Measurements from ENCODE around the gene EI24. TPM values are rescaled to one million over a fixed set of nuclear protein-coding genes. Genes with fewer than 3 reads are reported as not detected.

The EI24 gene
- total RNA-seq, 1 donor from 2014 or later: 114 TPM

DNA sequence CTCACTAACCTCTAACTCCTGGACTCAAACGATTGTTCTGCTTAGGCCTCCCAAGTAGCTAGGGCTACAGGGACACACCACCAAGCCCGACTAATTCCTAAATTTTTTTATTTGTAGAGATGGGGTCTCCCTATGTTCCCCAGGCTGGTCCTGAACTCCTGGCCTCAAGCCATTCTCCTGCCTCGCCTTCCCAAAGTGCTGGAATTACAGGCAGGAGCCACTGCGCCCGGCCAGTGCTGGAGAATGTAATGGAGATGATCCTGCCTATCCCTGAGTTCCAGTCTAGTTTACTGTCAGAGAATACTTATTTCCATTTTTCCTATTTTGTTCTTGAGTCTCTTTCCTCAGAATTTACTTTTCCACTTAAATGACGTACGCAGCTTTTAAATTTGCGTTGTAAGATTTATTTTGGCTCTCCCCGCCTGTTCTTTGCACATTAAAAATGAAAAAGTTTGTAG is 55.5 kb downstream of the EI24 start, which contains the start of gene CHEK1:
CHEK1 (plus strand) TSS at position 408 of the 458 bp plus-strand sequence. CDS start 1,606 bp downstream, outside the sequence.
- peaks cover 1% of the 10 kb centered on the region for H3K36me3 Mint-ChIP-seq (ENCODE audit: low read depth)
- H3K27ac Mint-ChIP-seq (ENCODE audit: unreplicated experiment): peak within 1 kb of the TSS; percentile 96
- H3K9me3 Mint-ChIP-seq: no peaks in the 10 kb centered on the region
- DNase-seq (ENCODE audit: low read depth, low spot score): no peak
- TF ChIP-seq, protein P1, sequence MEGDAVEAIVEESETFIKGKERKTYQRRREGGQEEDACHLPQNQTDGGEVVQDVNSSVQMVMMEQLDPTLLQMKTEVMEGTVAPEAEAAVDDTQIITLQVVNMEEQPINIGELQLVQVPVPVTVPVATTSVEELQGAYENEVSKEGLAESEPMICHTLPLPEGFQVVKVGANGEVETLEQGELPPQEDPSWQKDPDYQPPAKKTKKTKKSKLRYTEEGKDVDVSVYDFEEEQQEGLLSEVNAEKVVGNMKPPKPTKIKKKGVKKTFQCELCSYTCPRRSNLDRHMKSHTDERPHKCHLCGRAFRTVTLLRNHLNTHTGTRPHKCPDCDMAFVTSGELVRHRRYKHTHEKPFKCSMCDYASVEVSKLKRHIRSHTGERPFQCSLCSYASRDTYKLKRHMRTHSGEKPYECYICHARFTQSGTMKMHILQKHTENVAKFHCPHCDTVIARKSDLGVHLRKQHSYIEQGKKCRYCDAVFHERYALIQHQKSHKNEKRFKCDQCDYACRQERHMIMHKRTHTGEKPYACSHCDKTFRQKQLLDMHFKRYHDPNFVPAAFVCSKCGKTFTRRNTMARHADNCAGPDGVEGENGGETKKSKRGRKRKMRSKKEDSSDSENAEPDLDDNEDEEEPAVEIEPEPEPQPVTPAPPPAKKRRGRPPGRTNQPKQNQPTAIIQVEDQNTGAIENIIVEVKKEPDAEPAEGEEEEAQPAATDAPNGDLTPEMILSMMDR (conservative IDR thresholded peaks at IDR 0.05): no peak
- peak within 1 kb of the TSS; percentile 93 for H3K4me3 Mint-ChIP-seq
- H3K27me3 Mint-ChIP-seq (ENCODE audit: low read depth): peaks cover 2% of the 10 kb centered on the region
- H3K4me1 Mint-ChIP-seq: peaks cover 28% of the 10 kb centered on the region

DNA sequence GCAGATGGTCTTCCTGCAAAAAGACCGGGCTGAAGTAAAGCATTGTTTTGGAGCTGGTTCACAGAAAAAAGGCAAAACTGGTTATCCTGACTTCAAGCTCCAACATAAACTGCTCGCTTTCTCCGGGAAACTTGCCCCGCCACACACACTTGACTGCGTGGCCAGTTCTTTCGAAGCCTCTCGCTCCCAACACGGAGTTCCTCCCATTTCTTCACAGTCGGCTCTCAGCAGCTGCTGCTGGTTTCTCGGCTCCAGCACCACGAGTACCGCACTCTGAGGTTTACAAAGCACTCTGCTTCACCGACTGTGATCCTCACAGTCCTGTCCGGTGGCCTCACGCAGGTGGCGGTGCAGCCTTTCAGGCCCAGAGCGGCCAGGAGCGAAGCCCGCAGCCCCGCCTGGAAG is 56.0 kb downstream of the EI24 start:
- no peak for DNase-seq (ENCODE audit: low read depth, low spot score)
- TF ChIP-seq, protein P1 (conservative IDR thresholded peaks at IDR 0.05): no peak
- Mint-ChIP-seq H3K9me3 (no peaks in the 10 kb centered on the region), H3K4me3 (peak overlapping the region; percentile 93), H3K27ac (ENCODE audit: unreplicated experiment) (peak overlapping the region; percentile 96), H3K27me3 (ENCODE audit: low read depth) (peaks cover 2% of the 10 kb centered on the region), H3K36me3 (ENCODE audit: low read depth) (no peaks in the 10 kb centered on the region), H3K4me1 (peaks cover 28% of the 10 kb centered on the region)

- peaks cover 2% of the 10 kb centered on the region for H3K27me3 Mint-ChIP-seq (ENCODE audit: low read depth)
- no peaks in the 10 kb centered on the region for H3K9me3 Mint-ChIP-seq
- H3K4me3 Mint-ChIP-seq: peak overlapping the region; percentile 93
- DNase-seq (ENCODE audit: low read depth, low spot score): peak; percentile 93
- H3K36me3 Mint-ChIP-seq (ENCODE audit: low read depth): no peaks in the 10 kb centered on the region
- peak overlapping the region; percentile 96 for H3K27ac Mint-ChIP-seq (ENCODE audit: unreplicated experiment)
- peaks cover 28% of the 10 kb centered on the region for H3K4me1 Mint-ChIP-seq
- TF ChIP-seq, protein P1 (conservative IDR thresholded peaks at IDR 0.05): no peak
Measured at GRCh38 chr11:125625630-125626287, 56.5 kb downstream of the EI24 start.

DNA sequence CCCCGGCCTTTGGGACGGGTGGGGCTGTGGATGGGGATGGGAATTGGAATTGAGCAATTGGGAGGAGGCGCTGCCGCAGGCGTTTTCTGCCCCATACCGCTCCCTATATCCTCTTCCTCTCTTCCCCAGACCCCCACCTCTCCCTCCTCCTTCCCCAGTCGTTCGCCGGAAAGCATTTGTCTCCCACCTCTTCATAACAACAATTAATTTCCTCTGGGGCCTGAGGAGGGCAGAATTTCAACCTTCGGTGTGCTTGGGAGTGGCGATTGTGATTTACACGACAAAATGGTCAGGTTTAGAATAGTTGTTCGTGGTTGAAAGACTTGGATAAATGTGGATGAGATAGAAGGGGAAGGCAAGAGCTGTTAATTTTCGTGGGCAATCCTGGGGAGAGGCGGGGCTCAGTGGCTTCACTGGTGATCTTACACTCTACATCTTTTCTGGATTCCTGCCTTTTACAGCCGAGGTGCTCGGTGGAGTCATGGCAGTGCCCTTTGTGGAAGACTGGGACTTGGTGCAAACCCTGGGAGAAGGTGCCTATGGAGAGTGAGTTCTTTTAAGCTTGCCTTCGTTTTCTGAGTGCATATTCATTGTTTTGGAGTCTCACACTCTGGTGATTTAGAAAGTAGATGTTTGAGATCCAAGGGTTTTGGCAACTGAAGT is 57.1 kb downstream of the EI24 start:
- peak overlapping the region; percentile 93 for H3K4me3 Mint-ChIP-seq
- DNase-seq (ENCODE audit: low read depth, low spot score): no peak
- H3K27ac Mint-ChIP-seq (ENCODE audit: unreplicated experiment): peak overlapping the region; percentile 90
- H3K27me3 Mint-ChIP-seq (ENCODE audit: low read depth): peaks cover 2% of the 10 kb centered on the region
- H3K4me1 Mint-ChIP-seq: peaks cover 28% of the 10 kb centered on the region
- H3K9me3 Mint-ChIP-seq: no peaks in the 10 kb centered on the region
- no peaks in the 10 kb centered on the region for H3K36me3 Mint-ChIP-seq (ENCODE audit: low read depth)
- TF ChIP-seq, protein P1 (conservative IDR thresholded peaks at IDR 0.05): peak; percentile 40

- Mint-ChIP-seq H3K4me3 (peak overlapping the region; percentile 93), H3K36me3 (ENCODE audit: low read depth) (no peaks in the 10 kb centered on the region), H3K27ac (ENCODE audit: unreplicated experiment) (no peak overlapping the region), H3K9me3 (no peaks in the 10 kb centered on the region), H3K27me3 (ENCODE audit: low read depth) (peaks cover 2% of the 10 kb centered on the region), H3K4me1 (peaks cover 28% of the 10 kb centered on the region)
- no peak for DNase-seq (ENCODE audit: low read depth, low spot score)
- TF ChIP-seq, protein P1 (conservative IDR thresholded peaks at IDR 0.05): no peak
Measured at GRCh38 chr11:125627236-125627910, 58.1 kb downstream of the EI24 start.

Other genes starting within 250 kb of the EI24 start
- gene FEZ1, start 73.2 kb upstream of the EI24 start, total RNA-seq: 127 and 136 TPM in 2 replicates
- gene STT3A, start 23.4 kb downstream of the EI24 start, total RNA-seq: 133 and 144 TPM in 2 replicates
- gene CHEK1, start 55.7 kb downstream of the EI24 start, total RNA-seq: 105 and 106 TPM in 2 replicates
- gene ACRV1, start 111.4 kb downstream of the EI24 start, total RNA-seq: 0.73 and 1.2 TPM in 2 replicates
- gene PATE1, start 176.8 kb downstream of the EI24 start, total RNA-seq: not detected in 2 replicates
- gene PATE2, start 209.4 kb downstream of the EI24 start, total RNA-seq: 0.70 TPM in 1 of 2 replicates, not detected in the other
- not detected in 2 replicates for gene PATE3, start 218.7 kb downstream of the EI24 start, total RNA-seq